ENCODE data around the gene DDX20. TPM values are rescaled to one million over a fixed set of nuclear protein-coding genes. Genes with fewer than 3 reads are reported as not detected.

The DDX20 gene
- polyA plus RNA-seq, 3 donors = 20.5 to 28.5 (median 20.7) TPM

DNA sequence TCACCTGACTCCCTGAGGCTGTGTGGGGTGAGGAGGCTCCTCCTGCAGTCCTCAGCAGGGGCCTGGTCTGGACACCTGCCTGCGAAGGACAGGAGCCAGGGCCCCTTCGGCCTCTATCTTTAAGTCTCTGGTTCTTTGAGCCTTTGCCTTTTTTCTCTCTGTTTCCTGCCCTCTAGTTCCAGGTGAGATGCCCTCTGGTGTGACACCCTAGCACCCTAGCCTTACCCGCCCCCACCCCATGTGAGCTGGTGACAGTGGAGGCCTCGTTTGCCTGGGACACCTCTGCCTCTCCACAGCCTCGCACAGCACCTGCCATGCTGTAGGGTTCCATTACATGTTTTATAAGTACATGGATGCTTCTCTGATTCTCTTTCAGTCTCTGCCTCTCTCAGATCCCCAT, 47.3 kb downstream of the DDX20 start:
- no peak for DNase-seq (ENCODE audit: extremely low read depth in 1 of 11, low read depth in 9 of 11, low spot score in 4 of 11)

GRCh38 chr1:111803951-111804350, 48.2 kb downstream of the DDX20 start:
- DNase-seq (ENCODE audit: extremely low read depth in 1 of 11, low read depth in 9 of 11, low spot score in 4 of 11) = no peak

GRCh38 chr1:111804776-111805175, 49.1 kb downstream of the DDX20 start:
- DNase-seq (ENCODE audit: extremely low read depth in 1 of 11, low read depth in 9 of 11, low spot score in 4 of 11) = no peak

- no peak for DNase-seq (ENCODE audit: extremely low read depth in 1 of 11, low read depth in 9 of 11, low spot score in 4 of 11)
Measured at GRCh38 chr1:111805251-111805650, 49.5 kb downstream of the DDX20 start.

DNA sequence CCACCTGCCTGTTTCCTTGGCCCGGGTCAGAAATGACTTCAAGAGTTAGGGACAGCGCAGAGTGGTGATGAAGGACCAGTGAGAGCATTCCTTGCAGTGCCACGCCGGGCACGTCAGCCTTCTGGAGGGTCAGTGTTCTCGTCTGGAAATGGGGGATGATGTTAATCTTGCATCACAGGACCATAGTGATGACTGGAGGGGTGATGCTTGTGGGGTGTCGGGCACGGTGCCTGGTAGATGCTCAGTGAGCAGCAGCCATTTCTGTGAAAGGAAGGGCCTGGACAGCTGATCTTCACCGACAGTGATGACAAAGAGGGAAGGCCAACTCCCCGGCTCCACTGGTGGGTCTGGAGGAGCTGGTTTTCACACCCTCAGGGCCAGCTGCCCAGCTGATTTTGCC, 56.2 kb downstream of the DDX20 start:
- DNase-seq (ENCODE audit: extremely low read depth in 1 of 11, low read depth in 9 of 11, low spot score in 4 of 11) = no peak

GRCh38 chr1:111812306-111812705, 56.6 kb downstream of the DDX20 start:
- no peak for DNase-seq (ENCODE audit: extremely low read depth in 1 of 11, low read depth in 9 of 11, low spot score in 4 of 11)

DNA sequence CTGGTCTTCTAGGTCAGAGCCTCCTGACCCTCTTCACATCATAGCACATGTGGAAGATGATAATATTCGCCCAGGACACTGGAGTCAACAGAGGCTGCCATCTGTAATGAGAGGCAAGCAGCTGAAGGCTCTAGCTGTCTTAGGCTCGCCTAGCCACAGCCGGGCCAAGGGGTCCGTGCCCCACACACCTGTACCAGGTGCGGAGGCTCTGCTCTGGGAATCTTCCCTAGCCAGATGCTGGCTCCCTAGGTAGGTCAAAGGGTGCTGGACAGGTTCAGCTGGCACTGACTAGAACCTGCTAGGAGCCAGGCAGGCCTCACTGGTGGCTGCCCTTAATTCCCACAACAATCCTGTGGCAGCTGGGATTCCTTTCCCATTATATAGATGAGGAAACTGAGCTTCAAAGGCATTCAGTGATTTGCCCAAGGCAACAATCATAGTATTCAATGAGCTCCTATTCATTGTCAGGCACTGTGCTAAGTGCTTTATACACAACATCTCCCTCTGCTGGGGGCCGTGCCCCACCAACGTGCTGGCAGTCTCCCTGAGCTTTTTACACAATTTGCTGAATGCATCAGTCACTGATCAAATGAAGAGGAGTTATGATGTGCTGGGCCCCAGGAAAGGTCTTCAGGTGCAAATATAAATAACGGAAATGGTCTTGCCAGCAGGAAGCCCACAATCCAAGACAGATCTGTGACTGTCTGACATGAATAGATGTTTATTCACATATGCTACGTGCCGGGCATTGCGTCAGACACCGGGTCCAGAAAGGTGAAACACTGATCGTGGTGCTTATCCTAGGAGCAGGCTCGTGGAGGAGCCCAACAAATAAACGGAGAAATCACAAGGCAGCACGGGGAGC, 58.0 kb downstream of the DDX20 start:
- DNase-seq (ENCODE audit: extremely low read depth in 1 of 11, low read depth in 9 of 11, low spot score in 4 of 11) = no peak

GRCh38 chr1:111814305-111814628, 58.6 kb downstream of the DDX20 start:
- DNase-seq (ENCODE audit: extremely low read depth in 1 of 11, low read depth in 9 of 11, low spot score in 4 of 11) = no peak

DNA sequence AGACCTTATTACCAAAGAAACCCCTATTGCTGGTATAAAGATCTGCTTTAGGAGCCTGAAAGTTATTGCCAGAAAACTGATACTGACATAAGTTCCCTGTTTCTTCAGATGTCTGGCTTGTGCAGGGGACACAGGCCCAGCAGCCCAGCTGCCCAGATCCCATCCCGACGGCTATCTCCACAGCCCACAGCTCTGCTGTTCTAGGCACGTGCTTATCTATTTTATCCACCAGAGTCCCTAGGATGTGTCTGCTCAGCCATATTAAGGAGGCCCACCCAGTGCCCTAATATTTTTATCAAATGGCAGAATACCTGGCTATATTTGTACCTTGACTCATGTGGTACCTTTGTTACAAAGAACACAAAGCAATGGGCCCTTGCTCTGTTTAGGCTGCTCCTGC, 58.9 kb downstream of the DDX20 start:
- no peak for DNase-seq (ENCODE audit: extremely low read depth in 1 of 11, low read depth in 9 of 11, low spot score in 4 of 11)

Other genes with a start within 250 kb of the DDX20 start
- 10 to 100 TPM; 61.9 to 85.8 (median 70.8) TPM for gene RAP1A, start 136.1 kb upstream of the DDX20 start, polyA plus RNA-seq (ENCODE audit: insufficient read length in 3 of 3)
- 1 to 10 TPM; 2.7 to 3.8 (median 3.6) TPM for gene INKA2, start 16.5 kb upstream of the DDX20 start, polyA plus RNA-seq (ENCODE audit: insufficient read length in 3 of 3)
- gene KCND3, start 233.8 kb downstream of the DDX20 start, polyA plus RNA-seq (ENCODE audit: insufficient read length in 3 of 3) = 1 to 10 TPM; 1.2 to 1.7 (median 1.5) TPM